Esophagus muscularis mucosa (tissue), 4 donors: ENCODE measurements around the gene SEC16B. TPM values are rescaled to one million over a fixed set of nuclear protein-coding genes. Genes with fewer than 3 reads are reported as not detected.

Source experiments
- DNase-seq: peaks from one replicate; pipeline ENCODE4 v3.0.0-alpha.2; 2017; ENCODE audit errors: extremely low spot score
- H3K27ac ChIP-seq, 4 donors: fragments of 200-600 bp; sonication (generic); replicated peaks in 1 of 4; 1 replicate in 3 of 4; 2 replicates in 1 of 4; pipeline ENCODE4 v1.5.1; 2016 to 2019; ENCODE audit warnings: mild to moderate bottlenecking in 1 of 4
- H3K27me3 ChIP-seq, 4 donors: fragments of 200-600 bp; sonication (generic); one replicate each; pipeline versions ENCODE4 v1.5.1 to v1.6.0; 2016 to 2019
- H3K36me3 ChIP-seq, 4 donors: fragments of 200-600 bp; sonication (generic); one replicate each; pipeline ENCODE4 v1.5.1; 2016 to 2019
- H3K4me1 ChIP-seq, 4 donors: fragments of 200-600 bp; sonication (generic); one replicate each; pipeline ENCODE4 v1.5.1; 2016 to 2019
- H3K4me3 ChIP-seq, 4 donors: fragments of 200-600 bp; sonication (generic); 1 replicate in 2 of 4; 2 replicates in 2 of 4; pipeline ENCODE4 v1.5.1; 2016 to 2019; ENCODE audit warnings: mild to moderate bottlenecking in 4 of 4, moderate library complexity in 1 of 4
- H3K9me3 ChIP-seq, 4 donors: fragments of 200-600 bp; sonication (generic); 1 replicate in 3 of 4; 2 replicates in 1 of 4; pipeline ENCODE4 v1.5.1; 2016 to 2019
- CTCF ChIP-seq, 3 experiments: fragments of 200-600 bp in 2 of 3; fragments of 450-650 bp in 1 of 3; sonication (generic) in 2 of 3; IDR thresholded peaks; one replicate each; pipeline ENCODE4 v1.5.1; 2017 to 2019; ENCODE audit warnings: antibody characterized with exemption in 3 of 3, mild to moderate bottlenecking in 2 of 3, moderate library complexity in 1 of 3
- EP300 ChIP-seq: sonication (generic); formaldehyde crosslinking; IDR thresholded peaks from one replicate; pipeline ENCODE4 v1.6.1; 2017; ENCODE audit warnings: antibody characterized with exemption
- POLR2A ChIP-seq: fragments of 450-650 bp; IDR thresholded peaks from one replicate; pipeline ENCODE4 v1.6.1; 2017; ENCODE audit warnings: antibody characterized with exemption, moderate library complexity, mild to moderate bottlenecking, low read depth
- POLR2AphosphoS5 ChIP-seq, 2 donors: sonication (generic); formaldehyde crosslinking; IDR thresholded peaks; one replicate each; pipeline ENCODE4 v1.6.1; 2017; ENCODE audit warnings: antibody characterized with exemption in 2 of 2
- WGBS: methylation state at CpG from one replicate; pipeline ENCODE4 v1.1.5; 2018; 5-methylcytosine and 5-hydroxymethylcytosine counted together
- intact Hi-C: fragments of 100-400 bp; cut with DNase I; formaldehyde crosslinking; loops from one replicate; pipeline ENCODE4 v1.15.1; 2023
- total RNA-seq, 4 donors: library from RNA; depleted of rRNA; stranded (reverse); fragments of >200 nt; gene quantifications; one replicate each; pipeline versions ENCODE4 v1.1.0 to v1.2.1, GENCODE V29; 2016

Gene SEC16B
- total RNA-seq, 4 donors from 2014 or later, result 0.83 to 2.6 (median 1.8) TPM

DNA sequence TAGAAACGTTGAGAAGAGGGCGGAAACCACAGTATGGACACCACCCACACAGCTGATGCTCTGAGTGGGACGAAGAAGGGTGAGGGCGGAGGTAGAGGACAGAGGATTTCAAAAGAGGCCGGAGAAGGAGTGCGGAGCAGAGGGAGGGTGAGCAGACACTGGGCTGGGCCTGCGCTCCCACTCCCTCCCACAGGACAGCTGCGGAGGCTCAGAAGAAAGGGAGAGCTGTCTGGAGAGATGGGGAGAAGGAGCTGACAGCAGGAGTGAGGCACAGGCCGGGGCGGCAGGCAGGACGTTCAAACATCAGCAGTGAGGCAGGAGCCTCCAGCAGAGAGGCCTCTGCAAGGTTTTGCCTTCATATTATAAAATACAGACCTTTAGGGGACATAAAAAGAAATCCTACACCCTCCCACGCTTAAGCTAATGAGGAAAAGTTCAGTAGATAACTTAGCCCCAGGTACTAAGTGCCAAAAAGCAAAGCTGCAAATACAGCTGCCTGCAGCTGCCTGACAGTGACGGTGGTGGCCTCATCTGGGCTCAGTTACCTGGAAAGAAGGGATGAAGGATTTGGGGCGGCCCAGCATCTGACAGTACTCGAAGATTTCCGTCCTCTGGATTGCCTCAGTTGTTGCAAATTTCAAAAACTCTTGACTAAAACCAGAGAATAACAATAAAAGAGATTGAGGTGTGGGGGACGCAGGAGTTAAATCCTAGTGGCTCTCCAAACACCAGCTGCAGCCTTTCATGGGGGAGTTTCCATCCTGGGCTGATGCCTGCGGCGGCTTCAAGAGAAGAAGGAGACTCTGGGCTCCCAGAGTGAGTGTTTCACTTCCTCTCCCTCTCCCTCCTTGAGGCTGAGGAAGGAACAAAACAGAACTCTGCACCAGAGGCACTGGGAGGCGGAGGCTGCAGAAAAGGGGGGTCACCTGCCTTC lies 25.6 kb downstream of the SEC16B start:
- Histone ChIP-seq H3K9me3 (no peaks in the 10 kb centered on the region), H3K27ac (no peak overlapping the region), H3K4me1 (peaks cover 0 to 10% (median 0%) of the 10 kb centered on the region in 4 donors), H3K27me3 (no peaks in the 10 kb centered on the region), H3K4me3 (no peak overlapping the region), H3K36me3 (peaks cover 18 to 62% (median 44%) of the 10 kb centered on the region in 4 donors)
- intact Hi-C loops, result loop anchor here (10.0 kb wide), 3 partner anchors 159 to 759 kb away; no protein-coding TSS in a partner anchor
- WGBS, result 65% methylated on average over 20 of the region's 20 CpGs
- TF ChIP-seq POLR2A (no peak), EP300 (no peak), POLR2AphosphoS5 (IDR thresholded peaks at IDR 0.05) (no peak), CTCF (IDR thresholded peaks at IDR 0.05) (no peak)
- no peak for DNase-seq

DNA sequence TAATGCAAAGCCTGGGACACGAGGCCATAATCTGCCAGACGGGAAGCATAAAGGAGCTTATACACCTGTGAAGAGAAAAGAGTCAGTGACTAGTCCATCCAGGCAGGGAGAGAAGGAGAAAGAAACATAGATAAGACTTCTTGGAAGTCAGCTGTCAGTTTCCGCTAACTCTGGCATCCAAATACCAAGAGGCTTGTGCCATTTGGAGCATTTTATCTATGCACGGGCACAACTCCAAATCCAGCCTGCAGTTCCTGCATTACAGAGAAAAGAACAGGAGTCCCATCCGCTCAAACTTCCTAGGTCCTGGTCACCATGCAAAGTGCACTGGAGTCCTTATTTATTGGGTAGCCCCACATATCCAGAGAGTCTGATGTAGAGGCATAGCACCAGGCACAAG lies 27.9 kb downstream of the SEC16B start:
- no peak for DNase-seq
- Histone ChIP-seq H3K27me3 (no peaks in the 10 kb centered on the region), H3K27ac (no peak overlapping the region), H3K36me3 (peaks cover 18 to 73% (median 53%) of the 10 kb centered on the region in 4 donors), H3K4me1 (peaks cover 0 to 8% (median 0%) of the 10 kb centered on the region in 4 donors), H3K9me3 (no peaks in the 10 kb centered on the region), H3K4me3 (no peak overlapping the region)
- 98% methylated on average over 5 of the region's 5 CpGs for WGBS
- TF ChIP-seq EP300 (no peak), CTCF (IDR thresholded peaks at IDR 0.05) (no peak), POLR2A (no peak), POLR2AphosphoS5 (IDR thresholded peaks at IDR 0.05) (no peak)
- intact Hi-C loops, result loop anchor here (10.0 kb wide), 3 partner anchors 157 to 757 kb away; no protein-coding TSS in a partner anchor

- intact Hi-C loops, result loop anchor here (10.0 kb wide), 3 partner anchors 156 to 756 kb away; no protein-coding TSS in a partner anchor
- DNase-seq, result no peak
- Histone ChIP-seq H3K9me3 (no peaks in the 10 kb centered on the region), H3K27me3 (no peaks in the 10 kb centered on the region), H3K36me3 (peaks cover 18 to 81% (median 61%) of the 10 kb centered on the region in 4 donors), H3K4me3 (no peak overlapping the region), H3K27ac (no peak overlapping the region), H3K4me1 (peaks cover 0 to 5% (median 0%) of the 10 kb centered on the region in 4 donors)
- no peak for TF ChIP-seq POLR2A
- TF ChIP-seq POLR2AphosphoS5 (IDR thresholded peaks at IDR 0.05), result no peak
- TF ChIP-seq CTCF (IDR thresholded peaks at IDR 0.05), result no peak
- TF ChIP-seq EP300, result no peak
- 82% methylated on average over 3 of the region's 3 CpGs for WGBS
Measured at GRCh38 chr1:177940682-177941081, 29.2 kb downstream of the SEC16B start.

GRCh38 chr1:177937931-177938330 lies 31.9 kb downstream of the SEC16B start:
- 88% methylated on average over 6 of the region's 6 CpGs for WGBS
- peaks cover 24 to 75% (median 55%) of the 10 kb centered on the region in 4 donors for H3K36me3 ChIP-seq
- no peak overlapping the region for H3K27ac ChIP-seq
- intact Hi-C loops, result no loop called here
- H3K9me3 ChIP-seq, result no peaks in the 10 kb centered on the region
- H3K27me3 ChIP-seq, result no peaks in the 10 kb centered on the region
- TF ChIP-seq POLR2AphosphoS5 (IDR thresholded peaks at IDR 0.05) (no peak), EP300 (no peak)
- H3K4me3 ChIP-seq, result no peak overlapping the region
- no peak for DNase-seq
- no peaks in the 10 kb centered on the region for H3K4me1 ChIP-seq

DNA sequence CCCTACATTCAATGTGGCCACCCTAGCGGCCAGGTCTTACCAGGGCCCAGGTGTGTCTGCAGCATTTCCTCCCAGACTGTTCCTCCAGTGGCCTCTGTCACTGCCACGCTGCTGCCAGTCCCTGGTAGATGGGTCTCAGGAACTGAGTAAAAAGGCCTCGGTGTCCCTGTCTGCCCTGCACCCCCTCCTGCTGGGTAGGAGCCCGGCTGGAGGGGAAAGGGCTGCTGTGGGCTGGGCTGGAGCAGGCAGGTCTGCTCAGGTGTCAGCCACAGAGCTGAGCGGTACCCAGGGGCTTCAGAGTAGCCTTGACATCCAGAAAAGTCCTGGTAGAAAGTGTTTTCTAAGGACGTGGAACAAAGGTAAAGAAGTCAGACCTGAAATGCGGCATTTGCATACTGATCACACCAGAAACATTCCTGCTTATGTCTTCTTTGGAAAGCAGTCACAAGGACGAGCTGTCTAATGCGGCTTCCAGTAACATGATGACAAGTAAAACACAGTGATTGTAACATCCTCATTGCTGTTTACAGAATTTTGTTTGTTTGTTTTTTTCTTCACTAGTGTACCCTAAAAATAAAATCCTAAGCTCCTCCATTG lies 32.6 kb downstream of the SEC16B start:
- Histone ChIP-seq H3K27ac (no peak overlapping the region), H3K9me3 (no peaks in the 10 kb centered on the region), H3K4me3 (no peak overlapping the region), H3K4me1 (no peaks in the 10 kb centered on the region), H3K36me3 (peaks cover 31 to 77% (median 62%) of the 10 kb centered on the region in 4 donors), H3K27me3 (no peaks in the 10 kb centered on the region)
- TF ChIP-seq POLR2AphosphoS5 (IDR thresholded peaks at IDR 0.05) (no peak), POLR2A (no peak), CTCF (IDR thresholded peaks at IDR 0.05) (no peak), EP300 (no peak)
- 93% methylated on average over 8 of the region's 9 CpGs for WGBS
- intact Hi-C loops, result no loop called here
- no peak for DNase-seq
